ENCODE results near the gene TRIM29. TPM values are rescaled to one million over a fixed set of nuclear protein-coding genes. Genes with fewer than 3 reads are reported as not detected.
A peak's percentile ranks its signal among the peaks of the same experiment; 100 is the strongest.

The TRIM29 gene
- total RNA-seq, 1 experiment from 2014 or later, result 293 TPM

GRCh38 chr11:120168108-120168959 lies 30.4 kb upstream of the TRIM29 start:
- CTCF ChIA-PET, result interaction anchor here (0.5 to 0.7 kb wide), 5 partner anchors 12 to 439 kb away, joined by 3 to 6 read pairs (median 3); no protein-coding TSS in a partner anchor
- no peaks in the 10 kb centered on the region for H3K4me1 ChIP-seq (replicated peaks; ENCODE audit: insufficient read depth)
- peak overlapping the region; percentile 87 for H2AFZ ChIP-seq
- POLR2A ChIA-PET (ENCODE audit: unreplicated experiment), result no interaction called here
- H3K4me2 ChIP-seq, result peak overlapping the region; percentile 73
- H3K9me3 ChIP-seq (ENCODE audit: insufficient read depth, low read depth), result 0 out of 2 replicates have a peak, but pooled peaks cover 6% of the 10 kb centered on the region
- no peaks in the 10 kb centered on the region for H3K79me2 ChIP-seq (ENCODE audit: low read depth)
- H4K20me1 ChIP-seq (ENCODE audit: insufficient read depth), result no peaks in the 10 kb centered on the region
- no peaks in the 10 kb centered on the region for H3F3A ChIP-seq (ENCODE audit: insufficient read depth, low read depth)
- H3K4me3 ChIP-seq, result peak overlapping the region; percentile 59
- no TSS peak for BruUV-seq (replicated peaks)
- no peak overlapping the region for H3K27ac ChIP-seq
- TF ChIP-seq EZH2 (IDR thresholded peaks at IDR 0.05; ENCODE audit: low read depth) (no peak), CTCF (conservative IDR thresholded peaks at IDR 0.05) (no peak)
- no peaks in the 10 kb centered on the region for H3K36me3 ChIP-seq (ENCODE audit: low read depth)
- intact Hi-C loops (cut with micrococcal nuclease; ENCODE audit: unreplicated experiment), result loop anchor here (2.0 kb wide), 1 partner anchor 44 kb away; no protein-coding TSS in a partner anchor
- DNase-seq, result peak in 1 of 2 experiments; percentile 18
- H3K9me2 ChIP-seq (ENCODE audit: insufficient read depth), result no peaks in the 10 kb centered on the region
- H3K27me3 ChIP-seq (ENCODE audit: insufficient read depth, low read depth), result no peaks in the 10 kb centered on the region

- Histone ChIP-seq H3K27ac (no peak overlapping the region), H3K9me2 (ENCODE audit: insufficient read depth) (no peaks in the 10 kb centered on the region), H3K9me3 (ENCODE audit: insufficient read depth, low read depth) (peaks cover 6% of the 10 kb centered on the region; the same call in 1 of the 2 replicates), H3K36me3 (ENCODE audit: low read depth) (no peaks in the 10 kb centered on the region), H4K20me1 (ENCODE audit: insufficient read depth) (no peaks in the 10 kb centered on the region), H3K4me1 (replicated peaks; ENCODE audit: insufficient read depth) (no peaks in the 10 kb centered on the region), H3K27me3 (ENCODE audit: insufficient read depth, low read depth) (no peaks in the 10 kb centered on the region), H3F3A (ENCODE audit: insufficient read depth, low read depth) (no peaks in the 10 kb centered on the region), H3K4me3 (no peak overlapping the region), H2AFZ (no peak overlapping the region), H3K4me2 (no peak overlapping the region), H3K79me2 (ENCODE audit: low read depth) (no peaks in the 10 kb centered on the region)
- no peak for TF ChIP-seq EZH2 (IDR thresholded peaks at IDR 0.05; ENCODE audit: low read depth)
- no peak for TF ChIP-seq CTCF (conservative IDR thresholded peaks at IDR 0.05)
- no peak for DNase-seq
- BruUV-seq (replicated peaks), result no TSS peak
- CTCF ChIA-PET, result no interaction called here
- intact Hi-C loops (cut with micrococcal nuclease; ENCODE audit: unreplicated experiment), result loop anchor here (2.0 kb wide), 1 partner anchor 43 kb away; no protein-coding TSS in a partner anchor
- POLR2A ChIA-PET (ENCODE audit: unreplicated experiment), result no interaction called here
These were observed 29.7 kb upstream of the TRIM29 start for GRCh38 chr11:120167659-120168058.

- no peak for TF ChIP-seq CTCF (conservative IDR thresholded peaks at IDR 0.05)
- TF ChIP-seq EZH2 (IDR thresholded peaks at IDR 0.05; ENCODE audit: low read depth), result no peak
- CTCF ChIA-PET, result no interaction called here
- BruUV-seq (replicated peaks), result no TSS peak
- Histone ChIP-seq H2AFZ (peak overlapping the region; percentile 72), H3K4me2 (peak overlapping the region; percentile 62), H3K4me3 (no peak overlapping the region), H3K9me3 (ENCODE audit: insufficient read depth, low read depth) (peaks cover 12% of the 10 kb centered on the region), H3K79me2 (ENCODE audit: low read depth) (no peaks in the 10 kb centered on the region), H3K4me1 (replicated peaks; ENCODE audit: insufficient read depth) (peaks cover 23% of the 10 kb centered on the region), H3F3A (ENCODE audit: insufficient read depth, low read depth) (peaks cover 22% of the 10 kb centered on the region), H3K27me3 (ENCODE audit: insufficient read depth, low read depth) (no peaks in the 10 kb centered on the region), H4K20me1 (ENCODE audit: insufficient read depth) (no peaks in the 10 kb centered on the region), H3K27ac (peak overlapping the region; percentile 43), H3K9me2 (ENCODE audit: insufficient read depth) (no peaks in the 10 kb centered on the region), H3K36me3 (ENCODE audit: low read depth) (peaks cover 3% of the 10 kb centered on the region; the same call in 1 of the 2 replicates)
- intact Hi-C loops (cut with micrococcal nuclease; ENCODE audit: unreplicated experiment), result no loop called here
- POLR2A ChIA-PET (ENCODE audit: unreplicated experiment), result no interaction called here
- DNase-seq, result peak in 1 of 2 experiments; percentile 55
These were observed 22.5 kb upstream of the TRIM29 start for GRCh38 chr11:120160436-120160835.
